ENCODE results near the gene C1orf21.

The C1orf21 gene

DNA sequence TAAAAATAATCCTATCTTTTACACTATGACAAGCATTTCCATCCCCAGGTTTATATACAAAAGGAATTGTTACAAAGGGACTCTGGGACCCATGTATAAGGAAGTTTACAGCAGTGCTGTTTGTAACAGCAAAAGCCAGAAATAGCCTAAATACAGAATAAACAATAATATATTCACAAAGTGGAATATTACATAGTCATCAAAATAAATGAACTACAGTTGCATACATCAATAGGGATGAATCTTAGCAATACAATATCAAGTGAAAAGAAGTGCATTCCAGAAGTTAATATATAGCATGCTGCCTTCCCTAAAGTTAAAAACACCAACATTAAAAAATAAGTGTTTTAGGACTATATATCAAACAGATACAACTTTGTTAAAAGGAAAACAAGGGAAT is 290.5 kb downstream of the C1orf21 start:
- ATAC-seq = no peak
- no peak for TF ChIP-seq ESRRG (CRISPR knock-in tag; IDR thresholded peaks at IDR 0.05)
- TF ChIP-seq, protein P1, sequence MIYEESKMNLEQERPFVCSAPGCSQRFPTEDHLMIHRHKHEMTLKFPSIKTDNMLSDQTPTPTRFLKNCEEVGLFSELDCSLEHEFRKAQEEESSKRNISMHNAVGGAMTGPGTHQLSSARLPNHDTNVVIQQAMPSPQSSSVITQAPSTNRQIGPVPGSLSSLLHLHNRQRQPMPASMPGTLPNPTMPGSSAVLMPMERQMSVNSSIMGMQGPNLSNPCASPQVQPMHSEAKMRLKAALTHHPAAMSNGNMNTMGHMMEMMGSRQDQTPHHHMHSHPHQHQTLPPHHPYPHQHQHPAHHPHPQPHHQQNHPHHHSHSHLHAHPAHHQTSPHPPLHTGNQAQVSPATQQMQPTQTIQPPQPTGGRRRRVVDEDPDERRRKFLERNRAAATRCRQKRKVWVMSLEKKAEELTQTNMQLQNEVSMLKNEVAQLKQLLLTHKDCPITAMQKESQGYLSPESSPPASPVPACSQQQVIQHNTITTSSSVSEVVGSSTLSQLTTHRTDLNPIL (CRISPR knock-in tag; IDR thresholded peaks at IDR 0.05; ENCODE audit: low read depth) = no peak
- no peak for TF ChIP-seq ISL1 (CRISPR knock-in tag; IDR thresholded peaks at IDR 0.05)
